Heart left ventricle (tissue), 16 donors: Measurements from ENCODE around the gene IFNGR2. TPM values are rescaled to one million over a fixed set of nuclear protein-coding genes. Genes with fewer than 3 reads are reported as not detected.

Source experiments
- ATAC-seq, 4 donors: fragments of 200-7000 bp; cut with Tn5 transposase; one replicate each; pipeline ENCODE4 v1.9.1; 2020 to 2022; ENCODE audit warnings: moderate library complexity in 4 of 4, mild to moderate bottlenecking in 3 of 4, moderate number of reproducible peaks in 1 of 4
- DNase-seq, 5 donors: peaks; one replicate each; pipeline ENCODE4 v3.0.0-alpha.2; 2020
- H3K27ac ChIP-seq, 12 donors: fragments of 200-600 bp; sonication (generic) in 4 of 12; one replicate each; pipeline versions ENCODE4 v1.5.0 to v1.8.0; 2016 to 2022; ENCODE audit warnings: mild to moderate bottlenecking in 2 of 12
- H3K27me3 ChIP-seq, 9 donors: fragments of 200-600 bp; sonication (generic) in 2 of 9; one replicate each; pipeline versions ENCODE4 v1.5.1 to v1.8.0; 2016 to 2022; ENCODE audit warnings: mild to moderate bottlenecking in 3 of 9
- H3K36me3 ChIP-seq, 9 donors: fragments of 200-600 bp; sonication (generic) in 2 of 9; one replicate each; pipeline versions ENCODE4 v1.5.0 to v1.8.0; 2018 to 2022; ENCODE audit warnings: mild to moderate bottlenecking in 2 of 9
- H3K4me1 ChIP-seq, 12 donors: fragments of 200-600 bp; sonication (generic) in 4 of 12; one replicate each; pipeline versions ENCODE4 v1.5.0 to v1.8.0; 2016 to 2022; ENCODE audit warnings: mild to moderate bottlenecking in 3 of 12
- H3K4me3 ChIP-seq, 12 donors: fragments of 200-600 bp; sonication (generic) in 4 of 12; one replicate each; pipeline versions ENCODE4 v1.5.0 to v1.8.0; 2017 to 2022; ENCODE audit warnings: mild to moderate bottlenecking in 9 of 12, moderate library complexity in 4 of 12
- H3K9me3 ChIP-seq, 12 donors: fragments of 200-600 bp; sonication (generic) in 4 of 12; one replicate each; pipeline versions ENCODE4 v1.5.0 to v1.8.0; 2016 to 2022; ENCODE audit warnings: mild to moderate bottlenecking in 1 of 12
- POLR2A ChIP-seq, 2 donors: fragments of 450-650 bp; IDR thresholded peaks; one replicate each; pipeline ENCODE4 v1.6.1; 2017; ENCODE audit warnings: antibody characterized with exemption in 2 of 2, mild to moderate bottlenecking in 2 of 2, moderate library complexity in 2 of 2
- WGBS, 4 donors: extraction: QIAGEN DNeasy Blood & Tissue Kit in 2 of 4; methylation state at CpG; one replicate each; pipeline versions ENCODE4 v1.1.5 to v1.1.7; 2013 to 2018; 5-methylcytosine and 5-hydroxymethylcytosine counted together
- intact Hi-C, 10 donors: fragments of 100-400 bp; cut with DNase I; formaldehyde crosslinking; loops; one replicate each; pipeline versions ENCODE4 v1.11.1 to v1.14.2; 2022
- polyA plus RNA-seq, 2 donors: library from polyadenylated mRNA; stranded (reverse); fragments of 200-250 nt; gene quantifications; one replicate each; pipeline ENCODE4 v1.2.3, GENCODE V29; 2013
- total RNA-seq, 9 donors: library from RNA; depleted of rRNA in 2 of 9; stranded (reverse); fragments of >200 nt in 2 of 9; fragmentation: NEBNext Ultra II Directional in 3 of 9; extraction: Animal tissue kit (Norgen Biotek cat#: 25700) in 3 of 9; gene quantifications; one replicate each; pipeline versions ENCODE4 v1.1.0 to v1.2.4, GENCODE V29; 2016 to 2023
- TF ChIP-seq, protein P1 (sequence below), 12 donors: fragments of 200-600 bp; sonication (generic) in 4 of 12; IDR thresholded peaks; one replicate each; pipeline versions ENCODE4 v1.5.0 to v1.8.0; 2018 to 2022; ENCODE audit warnings: antibody characterized with exemption in 12 of 12, mild to moderate bottlenecking in 5 of 12
- donor health status: ischemic (EF 13 %, LVEDD 7.1; RV severe dilation, severe dysfunction).
- donor health status: healthy with polysubstance abuse.
- donor health status: DM: no; HTN: yes; CAD: no.
- donor health status: DM: no; HTN: no; CAD: no.
- donor health status: ischemic (EF 25% LVEDD 6.9; RV normal size, moderate dysfunction).
- donor health status: ischemic (EF 25% LVEDD 5.7; RV mildly dilated, moderate dysfunction).
- donor health status: healthy.
- donor health status: DM: yes; HTN: yes; CAD: no.
- donor health status: ischemic (EF 35%, LVEDD 5.7; RV mildly dilated, moderate dysfunction).
- donor health status: nonischemic (EF 11% LVEDD 7.7; RV severe dilation, severe dysfunction).
- donor health status: DM: yes; HTN: yes; CAD: no.
- donor health status: PGD.
- donor health status: ischemic (EF 29% LVEDD 5.4; RV normal size, mild dysfunction).
- donor health status: nonischemic (EF 23%, LVEDD 6.1; RV moderate dilation, normal function).

Gene IFNGR2
- total and polyA plus RNA-seq, 11 donors, result 25.1 to 83.3 (median 33.5) TPM

DNA sequence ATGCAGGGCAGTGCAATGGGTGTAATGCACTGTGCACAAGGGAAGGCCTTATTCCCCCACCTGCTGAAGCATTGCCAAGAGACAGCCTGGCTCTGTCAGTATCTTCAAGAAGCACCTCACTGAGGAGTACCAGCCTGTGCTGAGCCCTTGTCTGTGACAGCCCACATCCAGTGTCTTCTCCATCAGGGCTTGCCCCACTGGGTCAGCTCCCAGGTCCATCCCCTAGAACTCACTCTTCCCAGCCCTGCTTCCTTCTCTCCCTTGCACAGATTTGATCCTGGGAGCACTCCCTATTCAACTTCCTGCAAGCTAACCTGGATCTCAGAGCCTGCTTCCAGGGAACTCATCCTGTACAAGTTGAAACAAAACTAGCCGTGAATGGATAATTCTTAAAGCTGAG, 33.6 kb upstream of the IFNGR2 start:
- intact Hi-C loops, result loop anchor here in 3 of 10 donors (10.0 kb wide), 3 partner anchors 75 to 535 kb away; no protein-coding TSS in a partner anchor
- WGBS, 4 donors, result 80 to 100% (median 91%) methylated on average over 1 of the region's 1 CpG
- Histone ChIP-seq H3K9me3 (peaks cover 0 to 28% (median 15%) of the 10 kb centered on the region in 12 donors), H3K27me3 (no peaks in the 10 kb centered on the region), H3K27ac (no peak overlapping the region), H3K36me3 (no peaks in the 10 kb centered on the region), H3K4me1 (peaks cover 0 to 32% (median 2%) of the 10 kb centered on the region in 12 donors), H3K4me3 (no peak overlapping the region)
- DNase-seq (no peak), ATAC-seq (no peak)
- TF ChIP-seq POLR2A (IDR thresholded peaks at IDR 0.05), result no peak
- TF ChIP-seq, protein P1, sequence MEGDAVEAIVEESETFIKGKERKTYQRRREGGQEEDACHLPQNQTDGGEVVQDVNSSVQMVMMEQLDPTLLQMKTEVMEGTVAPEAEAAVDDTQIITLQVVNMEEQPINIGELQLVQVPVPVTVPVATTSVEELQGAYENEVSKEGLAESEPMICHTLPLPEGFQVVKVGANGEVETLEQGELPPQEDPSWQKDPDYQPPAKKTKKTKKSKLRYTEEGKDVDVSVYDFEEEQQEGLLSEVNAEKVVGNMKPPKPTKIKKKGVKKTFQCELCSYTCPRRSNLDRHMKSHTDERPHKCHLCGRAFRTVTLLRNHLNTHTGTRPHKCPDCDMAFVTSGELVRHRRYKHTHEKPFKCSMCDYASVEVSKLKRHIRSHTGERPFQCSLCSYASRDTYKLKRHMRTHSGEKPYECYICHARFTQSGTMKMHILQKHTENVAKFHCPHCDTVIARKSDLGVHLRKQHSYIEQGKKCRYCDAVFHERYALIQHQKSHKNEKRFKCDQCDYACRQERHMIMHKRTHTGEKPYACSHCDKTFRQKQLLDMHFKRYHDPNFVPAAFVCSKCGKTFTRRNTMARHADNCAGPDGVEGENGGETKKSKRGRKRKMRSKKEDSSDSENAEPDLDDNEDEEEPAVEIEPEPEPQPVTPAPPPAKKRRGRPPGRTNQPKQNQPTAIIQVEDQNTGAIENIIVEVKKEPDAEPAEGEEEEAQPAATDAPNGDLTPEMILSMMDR (IDR thresholded peaks at IDR 0.05), result no peak

DNA sequence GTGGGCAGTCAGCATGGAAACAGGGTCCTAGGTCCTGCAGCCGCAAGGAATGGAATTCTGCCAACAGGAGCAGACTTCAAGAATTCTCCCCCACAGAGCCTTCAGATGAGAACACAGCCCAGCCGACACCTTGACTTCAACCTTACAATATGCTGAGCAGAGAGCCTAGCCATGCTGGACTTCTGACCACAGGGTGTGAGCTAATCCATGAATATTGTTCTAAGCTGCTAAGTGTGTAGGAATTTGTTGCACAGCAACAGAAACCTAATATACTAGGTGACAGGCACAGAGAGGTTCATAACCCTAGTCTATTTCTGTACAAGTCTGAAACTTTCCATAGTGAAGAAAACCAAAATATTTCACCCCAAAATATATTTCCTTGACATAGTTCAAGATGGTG, 32.9 kb upstream of the IFNGR2 start:
- H3K4me1 ChIP-seq, result peaks cover 0 to 39% (median 4%) of the 10 kb centered on the region in 12 donors
- H3K9me3 ChIP-seq, result peaks cover 0 to 28% (median 15%) of the 10 kb centered on the region in 12 donors
- TF ChIP-seq, protein P1 (IDR thresholded peaks at IDR 0.05), result no peak
- no peak for TF ChIP-seq POLR2A (IDR thresholded peaks at IDR 0.05)
- no peak overlapping the region for H3K27ac ChIP-seq
- no peak for DNase-seq
- no peaks in the 10 kb centered on the region for H3K27me3 ChIP-seq
- no peak overlapping the region for H3K4me3 ChIP-seq
- intact Hi-C loops, result loop anchor here in 6 of 10 donors (5.0 to 10.0 kb wide), 5 partner anchors 74 to 536 kb away; no protein-coding TSS in a partner anchor
- ATAC-seq, result no peak
- no peaks in the 10 kb centered on the region for H3K36me3 ChIP-seq
- WGBS, 4 donors, result 93 to 100% (median 96%) methylated on average over 2 of the region's 2 CpGs

DNA sequence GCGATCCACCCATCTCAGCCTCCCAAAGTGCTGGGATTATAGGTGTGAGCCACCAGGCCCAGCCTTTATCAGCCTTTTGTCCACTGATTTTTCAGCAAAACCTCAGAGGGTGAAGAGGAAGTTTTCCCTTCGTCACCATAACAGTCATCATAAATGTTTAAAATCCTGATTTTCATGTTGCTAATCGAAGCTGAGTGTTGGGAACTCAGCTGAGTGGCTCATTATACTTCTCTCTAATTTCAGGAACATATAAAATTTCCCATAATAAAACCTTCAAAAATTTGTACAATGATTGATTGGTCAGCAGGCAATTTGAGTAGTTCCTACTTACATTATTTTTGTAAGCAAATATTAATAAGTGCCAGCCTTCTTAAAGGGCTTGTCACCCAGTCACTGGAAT, 31.8 kb upstream of the IFNGR2 start:
- WGBS, 4 donors, result 84 to 90% (median 88%) methylated on average over 3 of the region's 3 CpGs

DNA sequence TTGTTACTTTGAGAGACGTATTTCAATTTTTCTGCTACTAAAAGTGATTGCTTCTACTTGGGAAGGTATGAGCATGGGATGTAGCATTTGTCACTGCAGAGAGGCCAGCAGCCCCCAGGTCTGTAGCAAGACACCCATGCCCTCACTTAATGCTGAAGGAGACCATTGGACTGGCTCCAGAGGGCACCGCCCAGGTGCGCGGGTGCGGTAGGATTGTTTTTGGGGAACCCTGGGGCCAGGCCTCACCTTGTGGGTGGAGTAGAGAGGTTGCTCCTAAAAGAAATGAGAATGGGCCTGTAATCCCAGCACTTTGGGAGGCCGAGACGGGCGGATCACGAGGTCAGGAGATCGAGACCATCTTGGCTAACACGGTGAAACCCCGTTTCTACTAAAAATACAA, 30.6 kb upstream of the IFNGR2 start:
- no peak for TF ChIP-seq POLR2A (IDR thresholded peaks at IDR 0.05)
- TF ChIP-seq, protein P1 (IDR thresholded peaks at IDR 0.05), result no peak
- H3K4me3 ChIP-seq, result no peak overlapping the region
- H3K27me3 ChIP-seq, result no peaks in the 10 kb centered on the region
- H3K36me3 ChIP-seq, result no peaks in the 10 kb centered on the region
- no peak for ATAC-seq
- 96 to 99% (median 97%) methylated on average over 11 to 12 of the region's 12 CpGs for WGBS, 4 donors
- H3K4me1 ChIP-seq, result peaks cover 0 to 43% (median 4%) of the 10 kb centered on the region in 12 donors
- no peak for DNase-seq
- H3K9me3 ChIP-seq, result peaks cover 0 to 12% (median 4%) of the 10 kb centered on the region in 12 donors
- peak overlapping the region in 1 of 12 donors; percentile 28 for H3K27ac ChIP-seq
- intact Hi-C loops, result loop anchor here in 6 of 10 donors (5.0 to 10.0 kb wide), 5 partner anchors 72 to 538 kb away; no protein-coding TSS in a partner anchor

More for the DNA sequence above, 31.8 kb upstream of the IFNGR2 start:
- Histone ChIP-seq H3K4me3 (no peak overlapping the region), H3K36me3 (no peaks in the 10 kb centered on the region), H3K4me1 (peaks cover 0 to 43% (median 4%) of the 10 kb centered on the region in 12 donors), H3K9me3 (peaks cover 0 to 24% (median 15%) of the 10 kb centered on the region in 12 donors), H3K27ac (peak overlapping the region in 1 of 12 donors; percentile 33), H3K27me3 (no peaks in the 10 kb centered on the region)
- TF ChIP-seq, protein P1 (IDR thresholded peaks at IDR 0.05), result no peak
- TF ChIP-seq POLR2A (IDR thresholded peaks at IDR 0.05), result no peak
- intact Hi-C loops, result loop anchor here in 6 of 10 donors (5.0 to 10.0 kb wide), 5 partner anchors 73 to 537 kb away; no protein-coding TSS in a partner anchor
- ATAC-seq, result no peak
- no peak for DNase-seq
